NCI-H2029 treated with DMSO at 0.1 percent for 48 hours (cell line): ENCODE results near the gene PKD1L1.

Source experiments
- DNase-seq: peaks from one replicate; lab custom pipeline; 2025; lab: John Stamatoyannopoulos, UW

PKD1L1 gene

GRCh38 chr7:47735431-47736345, 212.6 kb downstream of the PKD1L1 start:
- no peak for DNase-seq

- DNase-seq, result no peak
These were observed 213.3 kb downstream of the PKD1L1 start for GRCh38 chr7:47734949-47735291.

- DNase-seq, result no peak
These were observed 213.8 kb downstream of the PKD1L1 start for GRCh38 chr7:47734287-47734948.

- no peak for DNase-seq
These were observed 218.1 kb downstream of the PKD1L1 start for GRCh38 chr7:47730142-47730541.

GRCh38 chr7:47726047-47726726, 222.1 kb downstream of the PKD1L1 start:
- no peak for DNase-seq

GRCh38 chr7:47725031-47725780, 223.1 kb downstream of the PKD1L1 start:
- DNase-seq, result no peak
